Measurements from ENCODE around the gene PPP1R16B.
A peak's percentile ranks its signal among the peaks of the same experiment; 100 is the strongest.
"Not testable (repeated sequence)": the region's sequence is repeated elsewhere in the genome, so short reads cannot be mapped to it uniquely, and the experiment has no call there.

PPP1R16B gene

DNA sequence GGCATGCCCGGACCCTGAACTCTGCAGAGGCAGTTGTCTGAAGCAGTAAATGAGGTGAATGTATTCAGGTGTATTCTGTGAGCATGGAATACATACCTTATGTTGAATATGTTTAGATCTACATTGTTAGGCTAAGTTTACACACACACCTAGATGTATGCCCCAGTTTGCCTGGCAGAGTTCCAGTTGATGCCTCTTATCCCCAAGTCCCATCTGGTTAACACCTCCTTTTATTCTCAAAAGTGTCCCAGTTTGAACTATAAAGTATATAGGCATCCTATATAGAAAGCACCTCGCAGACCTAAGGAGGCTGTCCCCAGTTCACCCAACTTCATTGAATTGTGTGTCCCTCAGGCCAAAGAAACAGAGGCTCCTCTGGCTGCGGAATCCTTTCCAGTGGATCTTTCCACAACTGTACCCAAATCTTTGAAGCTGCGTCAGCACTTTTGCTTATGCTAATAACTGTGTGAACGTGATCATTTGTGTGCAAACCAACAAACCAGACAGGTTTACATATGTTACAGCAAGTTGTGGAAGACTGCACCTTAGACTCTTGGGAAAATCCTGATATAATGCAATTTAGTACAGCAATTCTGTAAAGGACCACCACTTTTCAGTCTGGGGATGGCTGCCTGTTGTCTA is 151.9 kb downstream of the PPP1R16B start:
- ChIA-PET POLR2A (no interaction called here), CTCF (interaction anchor here (1.0 kb wide), 1 partner anchor 21 kb away, joined by 3 read pairs; no protein-coding TSS in a partner anchor)
- no peak for DNase-seq (ENCODE audit: extremely low spot score)
- TF ChIP-seq, protein P1, sequence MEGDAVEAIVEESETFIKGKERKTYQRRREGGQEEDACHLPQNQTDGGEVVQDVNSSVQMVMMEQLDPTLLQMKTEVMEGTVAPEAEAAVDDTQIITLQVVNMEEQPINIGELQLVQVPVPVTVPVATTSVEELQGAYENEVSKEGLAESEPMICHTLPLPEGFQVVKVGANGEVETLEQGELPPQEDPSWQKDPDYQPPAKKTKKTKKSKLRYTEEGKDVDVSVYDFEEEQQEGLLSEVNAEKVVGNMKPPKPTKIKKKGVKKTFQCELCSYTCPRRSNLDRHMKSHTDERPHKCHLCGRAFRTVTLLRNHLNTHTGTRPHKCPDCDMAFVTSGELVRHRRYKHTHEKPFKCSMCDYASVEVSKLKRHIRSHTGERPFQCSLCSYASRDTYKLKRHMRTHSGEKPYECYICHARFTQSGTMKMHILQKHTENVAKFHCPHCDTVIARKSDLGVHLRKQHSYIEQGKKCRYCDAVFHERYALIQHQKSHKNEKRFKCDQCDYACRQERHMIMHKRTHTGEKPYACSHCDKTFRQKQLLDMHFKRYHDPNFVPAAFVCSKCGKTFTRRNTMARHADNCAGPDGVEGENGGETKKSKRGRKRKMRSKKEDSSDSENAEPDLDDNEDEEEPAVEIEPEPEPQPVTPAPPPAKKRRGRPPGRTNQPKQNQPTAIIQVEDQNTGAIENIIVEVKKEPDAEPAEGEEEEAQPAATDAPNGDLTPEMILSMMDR (IDR thresholded peaks at IDR 0.05; ENCODE audit: control extremely low read depth, extremely low read depth, low read depth, missing control alignments) = no peak

DNA sequence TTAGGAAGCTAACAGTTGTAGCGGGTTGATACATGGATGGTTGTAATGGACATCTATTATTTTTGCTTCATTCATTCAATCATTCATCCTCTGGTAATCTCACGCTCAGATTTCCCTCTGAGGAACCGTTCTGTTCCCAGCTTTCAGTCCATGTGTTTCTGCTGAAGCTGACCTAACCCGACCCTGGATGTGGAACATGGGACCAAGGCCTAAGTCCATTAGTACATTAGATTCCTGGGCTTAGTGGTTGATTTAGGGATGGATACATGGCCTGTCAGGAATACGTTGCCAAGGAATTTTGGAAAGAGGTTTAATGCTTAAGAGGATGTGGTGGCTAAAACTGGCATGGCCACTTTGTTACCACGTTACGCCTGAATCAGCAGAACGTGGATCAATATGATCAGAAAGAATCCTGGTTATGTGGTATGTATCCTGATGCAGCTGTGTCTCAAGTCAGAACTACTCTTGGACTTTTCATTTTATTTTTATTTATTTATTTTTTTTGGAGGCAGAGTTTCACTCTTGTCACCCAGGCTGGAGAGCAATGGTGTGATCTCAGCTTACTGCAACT is 152.5 kb downstream of the PPP1R16B start:
- ChIA-PET POLR2A (no interaction called here), CTCF (interaction anchor here (1.0 to 1.3 kb wide), 2 partner anchors 17 to 22 kb away, joined by 3 to 4 read pairs; no protein-coding TSS in a partner anchor)
- no peak for DNase-seq (ENCODE audit: extremely low spot score)
- TF ChIP-seq, protein P1 (IDR thresholded peaks at IDR 0.05; ENCODE audit: control extremely low read depth, extremely low read depth, low read depth, missing control alignments) = no peak

DNA sequence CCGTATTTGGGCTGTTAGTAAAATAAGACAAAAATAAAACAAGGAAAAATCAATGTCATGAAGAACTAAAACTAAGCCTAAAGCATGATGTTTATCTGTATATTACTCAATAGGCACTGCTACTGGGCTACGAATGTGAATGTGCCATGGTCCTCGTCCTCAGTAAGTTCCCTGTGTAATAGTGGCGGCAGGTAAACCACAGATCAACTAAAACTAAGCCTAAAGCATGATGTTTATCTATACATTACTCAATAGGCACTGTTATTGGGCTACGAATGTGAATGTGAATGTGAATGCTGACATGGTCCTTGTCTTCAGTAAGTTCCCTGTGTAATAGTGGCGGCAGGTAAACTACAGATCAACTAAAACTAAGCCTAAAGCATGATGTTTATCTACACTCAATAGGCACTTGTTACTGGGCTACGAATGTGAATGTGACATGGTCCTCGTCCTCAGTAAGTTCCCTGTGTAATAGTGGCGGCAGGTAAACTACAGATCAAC is 154.7 kb downstream of the PPP1R16B start:
- CTCF ChIA-PET = interaction anchor here (0.9 to 4.0 kb wide), 5 partner anchors 23 to 80 kb away, joined by 3 to 38 read pairs (median 5); no protein-coding TSS in a partner anchor
- POLR2A ChIA-PET = not testable (repeated sequence)

DNA sequence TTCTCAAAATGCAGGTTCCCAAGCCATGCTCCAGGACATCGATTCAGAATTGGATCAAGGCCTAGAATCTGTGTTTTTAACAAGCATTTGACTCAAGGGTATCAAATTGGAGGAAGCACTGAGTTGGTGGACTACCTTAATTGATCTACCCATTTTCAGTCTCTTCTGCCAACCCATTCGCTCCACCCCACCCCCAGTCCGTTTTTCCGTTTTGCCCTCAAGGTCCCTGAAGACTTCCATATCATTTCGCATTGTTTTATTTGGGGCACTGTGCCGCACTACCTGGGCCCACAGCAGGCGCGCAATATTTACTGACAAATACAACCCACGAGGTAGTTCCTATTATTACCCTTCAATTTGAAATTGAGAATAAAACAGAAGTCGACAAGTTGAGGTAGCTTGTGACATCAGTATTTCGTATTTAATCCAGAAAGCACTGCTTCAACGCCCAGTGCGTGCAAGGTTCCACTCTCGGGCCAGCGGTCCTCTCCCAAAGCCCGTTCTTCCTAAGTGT is 156.1 kb downstream of the PPP1R16B start:
- CTCF ChIA-PET = interaction anchor here (0.8 to 4.0 kb wide), 19 partner anchors 9 to 328 kb away, joined by 3 to 38 read pairs (median 5); partner anchors contain the start of gene FAM83D
- POLR2A ChIA-PET = interaction anchor here (0.5 to 1.4 kb wide), 4 partner anchors 11 to 919 kb away, joined by 3 to 6 read pairs (median 4); no protein-coding TSS in a partner anchor
- TF ChIP-seq, protein P1 (IDR thresholded peaks at IDR 0.05; ENCODE audit: control extremely low read depth, extremely low read depth, low read depth, missing control alignments) = no peak
- no peak for DNase-seq (ENCODE audit: extremely low spot score)

More for the DNA sequence above, 154.7 kb downstream of the PPP1R16B start:
- DNase-seq (ENCODE audit: extremely low spot score) = not testable (repeated sequence)

DNA sequence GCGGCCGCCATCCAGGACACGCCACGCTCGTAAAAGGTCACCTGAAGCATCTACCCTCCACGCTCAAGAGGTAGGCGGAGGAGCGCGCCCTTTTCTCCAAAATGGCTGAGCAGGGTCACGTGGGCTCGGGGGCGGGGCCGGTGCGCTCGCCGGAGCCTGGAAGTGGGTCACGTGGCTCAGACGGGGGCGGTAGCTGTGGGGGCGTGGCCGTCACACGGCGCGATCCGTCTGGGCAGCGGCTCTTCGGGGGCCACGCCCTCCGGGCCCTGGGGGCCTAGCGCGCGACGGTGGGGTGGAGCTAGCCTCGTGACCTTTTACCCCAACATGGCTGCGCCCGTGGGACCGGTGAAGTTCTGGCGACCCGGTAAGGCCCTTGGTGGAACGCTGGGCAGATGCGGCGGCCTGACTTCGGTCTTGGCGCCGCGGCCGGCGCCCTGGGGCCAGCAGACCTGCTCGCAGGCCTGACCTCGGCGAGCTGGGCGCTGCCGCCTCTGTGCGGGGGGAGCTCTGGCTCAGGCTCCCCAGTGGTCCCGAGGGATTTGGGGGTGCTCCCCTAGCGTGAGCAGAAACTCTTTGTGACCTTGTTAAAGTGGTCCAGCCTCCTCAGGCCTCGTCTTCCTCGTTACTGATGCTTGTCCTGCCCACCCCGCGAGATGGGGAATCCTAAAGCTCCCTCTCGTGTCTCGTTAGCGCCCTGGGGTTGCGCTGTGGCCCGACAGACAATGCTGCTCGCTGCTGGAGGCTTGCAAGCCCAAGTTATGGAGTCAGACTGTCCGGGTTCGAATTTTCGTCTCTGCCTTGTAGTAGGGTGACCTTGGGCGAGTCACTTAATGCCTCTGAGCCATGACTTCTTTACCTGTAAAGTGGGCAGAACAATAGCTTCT is 156.8 kb downstream of the PPP1R16B start, which contains the start of gene DHX35:
Gene DHX35 (plus strand): TSS at position 301 of the 884 bp plus-strand sequence. CDS start 24 bp downstream, at position 325.
- POLR2A ChIA-PET = interaction anchor here (0.5 to 1.4 kb wide), 7 partner anchors 11 to 919 kb away, joined by 3 to 7 read pairs (median 3); partner anchors contain the start of gene FAM83D
- DNase-seq (ENCODE audit: extremely low spot score) = peak; percentile 100
- TF ChIP-seq, protein P1 (IDR thresholded peaks at IDR 0.05; ENCODE audit: control extremely low read depth, extremely low read depth, low read depth, missing control alignments) = peak; percentile 60
- CTCF ChIA-PET = interaction anchor here (0.6 to 4.0 kb wide), 19 partner anchors 8 to 147 kb away, joined by 3 to 38 read pairs (median 5); partner anchors contain the start of gene FAM83D

DNA sequence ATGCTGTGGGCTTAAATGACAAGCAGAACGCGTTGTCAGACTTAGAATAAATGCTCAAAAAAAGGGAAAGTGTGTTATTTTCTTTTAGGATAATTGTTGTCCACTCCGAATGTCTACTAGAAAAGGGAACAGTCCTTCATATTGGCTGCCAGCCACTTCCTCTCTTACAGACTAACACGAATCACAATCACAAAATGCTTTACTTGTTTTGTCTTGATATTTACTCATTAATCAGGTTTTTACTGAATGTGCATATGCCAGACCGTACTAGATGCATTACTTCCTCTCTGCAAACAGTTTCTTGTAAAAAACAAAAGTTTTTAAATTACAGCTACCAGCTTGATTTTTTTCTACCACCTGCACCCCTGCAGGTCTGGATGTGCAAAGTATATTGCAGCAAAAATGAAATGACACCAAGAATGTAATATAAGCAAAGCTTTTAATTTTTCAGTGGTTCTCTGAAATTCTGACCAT is 157.5 kb downstream of the PPP1R16B start:
- TF ChIP-seq, protein P1 (IDR thresholded peaks at IDR 0.05; ENCODE audit: control extremely low read depth, extremely low read depth, low read depth, missing control alignments) = no peak
- ChIA-PET POLR2A (interaction anchor here (0.6 to 1.4 kb wide), 5 partner anchors 10 to 37 kb away, joined by 3 to 8 read pairs (median 5); partner anchors contain the start of gene FAM83D), CTCF (interaction anchor here (1.1 to 4.0 kb wide), 16 partner anchors 8 to 118 kb away, joined by 3 to 38 read pairs (median 7); partner anchors contain the start of gene FAM83D)
- no peak for DNase-seq (ENCODE audit: extremely low spot score)

Measured in GM10248 (cell line).